ENCODE measurements around the gene SH3BGRL. TPM values are rescaled to one million over a fixed set of nuclear protein-coding genes. Genes with fewer than 3 reads are reported as not detected.

The SH3BGRL gene
- 111 and 137 TPM in 2 replicates for total RNA-seq

DNA sequence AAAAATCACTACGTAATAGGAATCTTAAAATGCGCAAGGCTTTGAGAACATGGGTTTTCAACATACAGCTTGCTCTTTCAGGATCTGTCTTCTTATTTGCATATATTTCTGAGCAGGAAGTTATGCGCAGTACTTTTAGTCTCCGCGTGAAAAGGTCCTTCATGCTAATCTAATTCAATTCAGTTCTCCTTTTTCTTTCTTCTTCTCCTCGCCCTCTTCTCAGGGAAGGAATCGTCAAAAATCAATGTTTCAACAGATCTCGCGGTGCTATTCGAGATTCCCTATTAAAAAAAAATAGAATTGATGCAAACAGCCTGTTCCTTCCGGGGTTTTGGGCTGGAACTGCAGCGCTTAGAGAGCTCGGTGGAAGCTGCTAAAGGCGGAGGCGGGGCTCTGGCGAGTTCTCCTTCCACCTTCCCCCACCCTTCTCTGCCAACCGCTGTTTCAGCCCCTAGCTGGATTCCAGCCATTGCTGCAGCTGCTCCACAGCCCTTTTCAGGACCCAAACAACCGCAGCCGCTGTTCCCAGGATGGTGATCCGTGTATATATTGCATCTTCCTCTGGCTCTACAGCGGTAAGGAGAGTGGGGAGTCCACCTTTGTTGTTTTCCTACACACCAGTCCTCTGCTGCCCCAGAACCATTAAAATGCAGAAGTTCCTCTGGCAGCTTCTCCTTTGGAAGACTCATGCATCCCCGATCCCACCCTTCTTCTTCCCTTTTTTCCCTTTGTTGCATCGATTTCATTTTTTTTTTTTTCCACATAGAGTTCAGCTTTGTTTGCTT lies at the start of gene SH3BGRL, which contains the start of gene HMGN5:
TSS of gene SH3BGRL (plus strand) at position 432 of the 785 bp plus-strand sequence. CDS start at position 531, 99 bp downstream.
TSS of gene HMGN5 (minus strand) at position 243 of the 785 bp plus-strand sequence. CDS start 80,364 bp downstream, outside the sequence.

Other genes with a start within 250 kb of the SH3BGRL start
- gene HMGN5, start 189 bp upstream of the SH3BGRL start, total RNA-seq: 2.1 and 2.2 TPM in 2 replicates